Measurements from ENCODE around the gene RHOT1. TPM values are rescaled to one million over a fixed set of nuclear protein-coding genes. Genes with fewer than 3 reads are reported as not detected.
"Not testable (repeated sequence)": the region's sequence is repeated elsewhere in the genome, so short reads cannot be mapped to it uniquely, and the experiment has no call there.

RHOT1 gene
- total and polyA plus RNA-seq, 12 donors: 32.5 to 76.6 (median 48.5) TPM

DNA sequence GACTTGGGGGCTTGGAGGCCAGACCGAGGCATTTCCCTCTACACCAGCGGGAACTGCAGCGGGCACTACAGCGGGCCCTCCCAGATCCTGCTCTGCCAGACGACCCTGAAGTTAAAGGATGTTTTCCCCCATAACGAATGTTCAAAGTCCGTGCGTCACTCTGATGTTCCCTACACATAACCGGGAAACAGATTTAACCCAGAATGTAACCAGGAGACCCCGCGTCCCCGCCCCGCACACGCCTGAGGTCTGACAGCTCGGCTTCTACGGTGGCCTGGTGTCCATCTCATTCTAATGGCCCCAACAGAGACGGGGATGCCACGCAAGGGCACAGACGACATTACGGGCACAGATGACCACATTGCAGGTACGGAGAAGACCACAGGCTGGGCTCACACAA is 31.7 kb upstream of the RHOT1 start:
- intact Hi-C loops (cut with DNase I): no loop called here
- H3K4me1 ChIP-seq: peaks cover 0 to 30% (median 10%) of the 10 kb centered on the region in 9 donors
- H3K27me3 ChIP-seq: no peaks in the 10 kb centered on the region
- H3K27ac ChIP-seq: no peak overlapping the region
- TF ChIP-seq, protein P1, sequence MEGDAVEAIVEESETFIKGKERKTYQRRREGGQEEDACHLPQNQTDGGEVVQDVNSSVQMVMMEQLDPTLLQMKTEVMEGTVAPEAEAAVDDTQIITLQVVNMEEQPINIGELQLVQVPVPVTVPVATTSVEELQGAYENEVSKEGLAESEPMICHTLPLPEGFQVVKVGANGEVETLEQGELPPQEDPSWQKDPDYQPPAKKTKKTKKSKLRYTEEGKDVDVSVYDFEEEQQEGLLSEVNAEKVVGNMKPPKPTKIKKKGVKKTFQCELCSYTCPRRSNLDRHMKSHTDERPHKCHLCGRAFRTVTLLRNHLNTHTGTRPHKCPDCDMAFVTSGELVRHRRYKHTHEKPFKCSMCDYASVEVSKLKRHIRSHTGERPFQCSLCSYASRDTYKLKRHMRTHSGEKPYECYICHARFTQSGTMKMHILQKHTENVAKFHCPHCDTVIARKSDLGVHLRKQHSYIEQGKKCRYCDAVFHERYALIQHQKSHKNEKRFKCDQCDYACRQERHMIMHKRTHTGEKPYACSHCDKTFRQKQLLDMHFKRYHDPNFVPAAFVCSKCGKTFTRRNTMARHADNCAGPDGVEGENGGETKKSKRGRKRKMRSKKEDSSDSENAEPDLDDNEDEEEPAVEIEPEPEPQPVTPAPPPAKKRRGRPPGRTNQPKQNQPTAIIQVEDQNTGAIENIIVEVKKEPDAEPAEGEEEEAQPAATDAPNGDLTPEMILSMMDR (IDR thresholded peaks at IDR 0.05): no peak
- H3K9me3 ChIP-seq: no peaks in the 10 kb centered on the region
- 92% methylated on average over 21 of the region's 21 CpGs for WGBS, 2 donors
- ATAC-seq (no peak), DNase-seq (no peak)
- no peaks in the 10 kb centered on the region for H3K36me3 ChIP-seq
- H3K4me3 ChIP-seq: no peak overlapping the region

DNA sequence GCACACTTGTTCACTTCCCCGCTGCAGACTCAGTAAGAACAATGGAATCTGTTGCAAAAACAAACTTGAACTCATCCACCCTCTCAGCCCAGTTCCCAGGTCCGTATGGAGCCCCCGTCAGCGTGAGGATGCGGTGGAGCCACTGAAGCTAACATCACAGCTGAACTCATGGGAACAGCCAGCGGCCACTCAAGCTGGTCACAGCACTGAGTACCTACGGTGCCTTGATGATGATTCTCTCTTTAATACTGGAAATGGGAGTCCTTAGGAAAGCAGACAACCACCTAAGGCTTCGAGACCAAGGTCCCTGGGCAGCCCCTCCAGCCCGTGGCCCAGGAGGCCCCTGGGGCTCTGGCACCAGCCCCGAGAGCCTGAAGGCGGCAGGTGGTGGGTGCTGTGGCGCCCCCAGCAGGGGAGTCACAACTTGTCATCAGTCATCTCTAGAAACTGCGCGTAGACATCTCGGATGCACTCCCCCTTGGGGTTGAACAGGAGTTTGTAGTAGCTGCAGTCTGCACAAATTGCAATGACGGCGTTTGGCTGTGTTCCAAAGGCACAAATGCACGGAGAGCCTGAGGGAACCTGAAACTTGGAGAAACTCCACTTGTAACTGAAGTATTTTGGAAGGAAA is 31.0 kb upstream of the RHOT1 start:
- intact Hi-C loops (cut with DNase I): no loop called here
- peak overlapping the region in 2 of 10 donors; percentile 6 to 10 for H3K4me3 ChIP-seq
- peaks cover 0 to 26% (median 10%) of the 10 kb centered on the region in 9 donors for H3K4me1 ChIP-seq
- no peaks in the 10 kb centered on the region for H3K27me3 ChIP-seq
- WGBS, 2 donors: 38 to 42% methylated on average over 18 of the region's 18 CpGs
- TF ChIP-seq, protein P1 (IDR thresholded peaks at IDR 0.05): peak in 7 of 9 donors; percentile 28 to 56 (median 37)
- peak; percentile 43 to 70 for DNase-seq
- no peak overlapping the region for H3K27ac ChIP-seq
- peak in 7 of 8 donors; percentile 31 to 68 (median 52) for ATAC-seq
- H3K9me3 ChIP-seq: no peaks in the 10 kb centered on the region
- H3K36me3 ChIP-seq: no peaks in the 10 kb centered on the region

DNA sequence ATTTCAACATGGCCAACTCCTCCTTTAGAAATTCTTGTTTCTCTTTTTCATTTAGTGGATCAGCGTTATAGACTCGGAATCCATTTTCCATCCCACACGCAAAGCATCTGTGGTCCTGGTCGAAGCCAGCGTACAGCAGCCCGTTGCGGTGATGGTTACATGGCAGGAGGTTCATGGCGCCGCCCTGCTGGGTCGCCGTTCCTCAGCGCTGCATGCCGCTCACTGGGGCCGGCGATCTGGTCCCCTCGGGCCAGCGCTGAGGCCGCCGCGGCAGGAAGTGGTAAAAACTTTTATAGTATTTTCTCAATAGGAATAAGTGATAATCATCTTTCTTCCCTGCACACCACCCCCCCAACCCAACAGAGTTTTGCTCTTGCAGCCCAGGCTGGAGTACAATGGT is 29.9 kb upstream of the RHOT1 start:
- intact Hi-C loops (cut with DNase I): no loop called here
- WGBS, 2 donors: 95 to 97% methylated on average over 20 of the region's 20 CpGs
- peaks cover 0 to 18% (median 10%) of the 10 kb centered on the region in 9 donors for H3K4me1 ChIP-seq
- TF ChIP-seq, protein P1 (IDR thresholded peaks at IDR 0.05): no peak
- no peak for DNase-seq
- no peak overlapping the region for H3K4me3 ChIP-seq
- H3K27ac ChIP-seq: no peak overlapping the region
- H3K9me3 ChIP-seq: no peaks in the 10 kb centered on the region
- no peaks in the 10 kb centered on the region for H3K36me3 ChIP-seq
- no peak for ATAC-seq
- peaks cover 0 to 5% (median 0%) of the 10 kb centered on the region in 7 donors for H3K27me3 ChIP-seq

DNA sequence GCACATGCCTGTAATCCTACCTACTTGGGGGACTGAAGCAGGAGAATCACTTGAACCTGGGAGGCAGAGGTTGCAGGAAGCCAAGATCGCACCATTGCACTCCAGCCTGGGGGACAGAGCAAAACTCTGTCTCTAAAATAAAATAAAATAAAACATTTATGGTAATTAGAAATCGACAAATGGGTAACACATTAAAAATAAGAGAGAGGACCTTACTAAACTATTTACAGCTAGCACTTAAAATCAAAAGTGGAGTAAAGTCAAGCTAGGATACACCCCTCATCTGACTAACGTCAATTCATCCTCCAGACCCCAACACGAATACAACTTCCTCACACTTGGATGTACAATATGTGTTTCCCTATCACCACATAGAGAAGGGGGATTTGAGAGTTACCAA is 27.8 kb upstream of the RHOT1 start:
- Histone ChIP-seq H3K4me3 (no peak overlapping the region), H3K4me1 (peaks cover 0 to 11% (median 9%) of the 10 kb centered on the region in 9 donors), H3K9me3 (no peaks in the 10 kb centered on the region), H3K36me3 (no peaks in the 10 kb centered on the region), H3K27ac (no peak overlapping the region), H3K27me3 (peaks cover 0 to 18% (median 0%) of the 10 kb centered on the region in 7 donors)
- TF ChIP-seq, protein P1 (IDR thresholded peaks at IDR 0.05): no peak
- intact Hi-C loops (cut with DNase I): no loop called here
- ATAC-seq: no peak
- no peak for DNase-seq
- WGBS, 2 donors: 61 to 67% methylated on average over 4 of the region's 4 CpGs

DNA sequence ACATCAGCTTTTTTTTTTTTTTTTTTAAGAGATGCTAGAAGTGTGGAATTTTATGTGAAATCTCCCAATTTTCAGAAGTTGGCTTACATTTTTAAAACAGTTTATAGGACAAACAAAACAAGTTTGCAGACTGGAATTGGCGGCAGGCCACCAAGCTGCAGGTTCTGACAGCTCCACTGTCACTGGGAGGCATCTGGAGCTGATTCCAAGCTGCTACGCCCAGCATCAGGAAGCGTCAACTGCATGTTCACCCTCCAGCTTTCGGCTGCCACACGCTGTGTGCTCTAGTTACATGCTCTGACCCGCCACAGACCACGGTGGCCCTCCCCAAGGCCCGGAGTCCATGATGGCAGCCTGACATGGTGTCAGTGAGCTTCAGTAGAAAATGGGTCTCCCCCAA is 26.8 kb upstream of the RHOT1 start:
- H3K9me3 ChIP-seq; H3K27ac ChIP-seq; ATAC-seq; intact Hi-C loops (cut with DNase I); H3K36me3 ChIP-seq; H3K4me3 ChIP-seq; DNase-seq: not testable (repeated sequence)
- peaks cover 0 to 18% (median 0%) of the 10 kb centered on the region in 7 donors for H3K27me3 ChIP-seq
- 94% methylated on average over 8 of the region's 8 CpGs for WGBS, 2 donors
- H3K4me1 ChIP-seq: peaks cover 0 to 11% (median 9%) of the 10 kb centered on the region in 9 donors
